Measurements from ENCODE around the gene PPP2R2D.
"Not testable (repeated sequence)": the region's sequence is repeated elsewhere in the genome, so short reads cannot be mapped to it uniquely, and the experiment has no call there.

Gene PPP2R2D

GRCh38 chr10:131919461-131919860 lies 18.7 kb downstream of the PPP2R2D start:
- ATAC-seq, H3K27me3 Mint-ChIP-seq, DNase-seq: not testable (repeated sequence)
- H3K4me1 Mint-ChIP-seq, result peaks cover 71% of the 10 kb centered on the region
- H3K36me3 Mint-ChIP-seq (ENCODE audit: low read depth), result peaks cover 65% of the 10 kb centered on the region
- peak overlapping the region; percentile 92 for H3K27ac Mint-ChIP-seq
- peak overlapping the region; percentile 25 for H3K4me3 Mint-ChIP-seq
- peaks cover 27% of the 10 kb centered on the region for H3K9me3 Mint-ChIP-seq

- H3K36me3 Mint-ChIP-seq (ENCODE audit: low read depth), result peaks cover 68% of the 10 kb centered on the region
- peaks cover 31% of the 10 kb centered on the region for H3K9me3 Mint-ChIP-seq
- peak overlapping the region; percentile 92 for H3K27ac Mint-ChIP-seq
- no peaks in the 10 kb centered on the region for H3K27me3 Mint-ChIP-seq
- peaks cover 70% of the 10 kb centered on the region for H3K4me1 Mint-ChIP-seq
- no peak for DNase-seq
- H3K4me3 Mint-ChIP-seq, result no peak overlapping the region
- ATAC-seq, result no peak
These were observed 19.3 kb downstream of the PPP2R2D start for GRCh38 chr10:131920151-131920550.

- Mint-ChIP-seq H3K36me3 (ENCODE audit: low read depth) (peaks cover 68% of the 10 kb centered on the region), H3K4me3 (no peak overlapping the region), H3K4me1 (peaks cover 71% of the 10 kb centered on the region), H3K9me3 (peaks cover 34% of the 10 kb centered on the region), H3K27ac (peak overlapping the region; percentile 60), H3K27me3 (no peaks in the 10 kb centered on the region)
- ATAC-seq (no peak), DNase-seq (no peak)
These were observed 19.9 kb downstream of the PPP2R2D start for GRCh38 chr10:131920693-131921092.

- H3K27me3 Mint-ChIP-seq, result no peaks in the 10 kb centered on the region
- DNase-seq, result no peak
- peaks cover 34% of the 10 kb centered on the region for H3K9me3 Mint-ChIP-seq
- peaks cover 69% of the 10 kb centered on the region for H3K4me1 Mint-ChIP-seq
- no peak for ATAC-seq
- peak overlapping the region; percentile 60 for H3K27ac Mint-ChIP-seq
- H3K4me3 Mint-ChIP-seq, result no peak overlapping the region
- peaks cover 70% of the 10 kb centered on the region for H3K36me3 Mint-ChIP-seq (ENCODE audit: low read depth)
These were observed 20.4 kb downstream of the PPP2R2D start for GRCh38 chr10:131921184-131921583.

GRCh38 chr10:131923038-131923756 lies 22.4 kb downstream of the PPP2R2D start:
- Mint-ChIP-seq H3K4me1 (peaks cover 75% of the 10 kb centered on the region), H3K27ac (no peak overlapping the region), H3K9me3 (peaks cover 34% of the 10 kb centered on the region), H3K4me3 (no peak overlapping the region), H3K27me3 (no peaks in the 10 kb centered on the region), H3K36me3 (ENCODE audit: low read depth) (peaks cover 66% of the 10 kb centered on the region)
- DNase-seq (no peak), ATAC-seq (no peak)

- Mint-ChIP-seq H3K27ac (no peak overlapping the region), H3K9me3 (peaks cover 20% of the 10 kb centered on the region), H3K4me3 (no peak overlapping the region), H3K4me1 (peaks cover 78% of the 10 kb centered on the region), H3K27me3 (no peaks in the 10 kb centered on the region), H3K36me3 (ENCODE audit: low read depth) (peaks cover 52% of the 10 kb centered on the region)
- ATAC-seq (no peak), DNase-seq (no peak)
These were observed 24.3 kb downstream of the PPP2R2D start for GRCh38 chr10:131925011-131925649.

GRCh38 chr10:131925716-131926115 lies 24.9 kb downstream of the PPP2R2D start:
- Mint-ChIP-seq H3K27me3 (no peaks in the 10 kb centered on the region), H3K4me3 (no peak overlapping the region), H3K9me3 (peaks cover 20% of the 10 kb centered on the region), H3K4me1 (peaks cover 78% of the 10 kb centered on the region), H3K27ac (no peak overlapping the region), H3K36me3 (ENCODE audit: low read depth) (peaks cover 47% of the 10 kb centered on the region)
- ATAC-seq (no peak), DNase-seq (no peak)

- DNase-seq (no peak), ATAC-seq (no peak)
- peaks cover 41% of the 10 kb centered on the region for H3K36me3 Mint-ChIP-seq (ENCODE audit: low read depth)
- H3K27ac Mint-ChIP-seq, result no peak overlapping the region
- peaks cover 15% of the 10 kb centered on the region for H3K9me3 Mint-ChIP-seq
- H3K4me1 Mint-ChIP-seq, result peaks cover 78% of the 10 kb centered on the region
- H3K4me3 Mint-ChIP-seq, result no peak overlapping the region
- no peaks in the 10 kb centered on the region for H3K27me3 Mint-ChIP-seq
These were observed 25.4 kb downstream of the PPP2R2D start for GRCh38 chr10:131926253-131926652.

GRCh38 chr10:131926743-131927595 lies 26.2 kb downstream of the PPP2R2D start:
- H3K36me3 Mint-ChIP-seq (ENCODE audit: low read depth), result peaks cover 35% of the 10 kb centered on the region
- H3K27me3 Mint-ChIP-seq, result no peaks in the 10 kb centered on the region
- H3K4me1 Mint-ChIP-seq, result peaks cover 74% of the 10 kb centered on the region
- H3K27ac Mint-ChIP-seq, result no peak overlapping the region
- H3K9me3 Mint-ChIP-seq, result peaks cover 12% of the 10 kb centered on the region
- DNase-seq, result no peak
- no peak overlapping the region for H3K4me3 Mint-ChIP-seq
- no peak for ATAC-seq

GRCh38 chr10:131928248-131929095 lies 27.7 kb downstream of the PPP2R2D start:
- Mint-ChIP-seq H3K4me1 (peaks cover 69% of the 10 kb centered on the region), H3K36me3 (ENCODE audit: low read depth) (peaks cover 28% of the 10 kb centered on the region), H3K9me3 (peaks cover 7% of the 10 kb centered on the region), H3K27ac (peak overlapping the region; percentile 87), H3K4me3 (peak overlapping the region; percentile 64), H3K27me3 (no peaks in the 10 kb centered on the region)
- DNase-seq (peak; percentile 71), ATAC-seq (peak; percentile 91)

GRCh38 chr10:131929122-131929845 lies 28.5 kb downstream of the PPP2R2D start:
- peaks cover 73% of the 10 kb centered on the region for H3K4me1 Mint-ChIP-seq
- H3K27me3 Mint-ChIP-seq, result no peaks in the 10 kb centered on the region
- H3K36me3 Mint-ChIP-seq (ENCODE audit: low read depth), result peaks cover 28% of the 10 kb centered on the region
- H3K27ac Mint-ChIP-seq, result peak overlapping the region; percentile 7
- DNase-seq, result no peak
- ATAC-seq, result no peak
- peaks cover 7% of the 10 kb centered on the region for H3K9me3 Mint-ChIP-seq
- H3K4me3 Mint-ChIP-seq, result no peak overlapping the region

- no peaks in the 10 kb centered on the region for H3K27me3 Mint-ChIP-seq
- peaks cover 3% of the 10 kb centered on the region for H3K9me3 Mint-ChIP-seq
- peaks cover 25% of the 10 kb centered on the region for H3K36me3 Mint-ChIP-seq (ENCODE audit: low read depth)
- H3K4me1 Mint-ChIP-seq, result peaks cover 73% of the 10 kb centered on the region
- H3K4me3 Mint-ChIP-seq, result no peak overlapping the region
- H3K27ac Mint-ChIP-seq, result peak overlapping the region; percentile 7
- ATAC-seq, result no peak
- no peak for DNase-seq
These were observed 29.3 kb downstream of the PPP2R2D start for GRCh38 chr10:131930150-131930549.

- Mint-ChIP-seq H3K4me1 (peaks cover 68% of the 10 kb centered on the region), H3K27ac (no peak overlapping the region), H3K4me3 (no peak overlapping the region), H3K9me3 (no peaks in the 10 kb centered on the region), H3K36me3 (ENCODE audit: low read depth) (peaks cover 23% of the 10 kb centered on the region), H3K27me3 (no peaks in the 10 kb centered on the region)
- DNase-seq, result no peak
- ATAC-seq, result no peak
These were observed 29.9 kb downstream of the PPP2R2D start for GRCh38 chr10:131930586-131931330.
